ENCODE results near the gene KIAA1958. TPM values are rescaled to one million over a fixed set of nuclear protein-coding genes. Genes with fewer than 3 reads are reported as not detected.

KIAA1958 gene
- total and polyA plus RNA-seq, 10 donors, result 0.39 to 11.9 (median 6.3) TPM

DNA sequence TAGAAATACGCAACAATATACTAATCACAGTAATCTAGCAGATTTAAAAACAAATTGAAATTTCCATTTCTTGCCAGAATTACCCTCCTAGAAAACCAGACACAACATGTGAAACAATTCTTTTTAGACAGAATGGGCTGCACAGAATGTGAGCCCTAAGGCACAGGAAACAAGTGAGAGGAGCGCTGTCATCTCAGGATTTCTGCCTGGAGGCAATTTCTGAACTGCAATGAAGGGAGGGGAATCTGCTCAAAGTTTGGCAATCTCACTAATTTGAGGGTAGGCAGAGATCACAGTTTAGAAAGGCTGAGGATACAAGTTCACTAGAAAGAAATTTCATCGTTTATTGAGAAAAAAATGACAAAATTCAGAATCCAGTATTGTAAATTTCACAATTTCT lies 161.0 kb downstream of the KIAA1958 start:
- Histone ChIP-seq H3K4me1 (no peaks in the 10 kb centered on the region), H3K27ac (no peak overlapping the region), H3K36me3 (peaks cover 0 to 20% (median 0%) of the 10 kb centered on the region in 6 donors), H3K4me3 (no peak overlapping the region), H3K9me3 (peaks cover 0 to 45% (median 32%) of the 10 kb centered on the region in 8 donors), H3K27me3 (replicated peaks in 1 of 7) (no peaks in the 10 kb centered on the region)
- WGBS, 5 donors, result 94 to 97% (median 96%) methylated on average over 3 of the region's 3 CpGs
- intact Hi-C loops (cut with DNase I; ENCODE audit: low total_unique reads), result no loop called here
- no peak for DNase-seq
- TF ChIP-seq POLR2A (IDR thresholded peaks at IDR 0.05) (no peak), POLR2AphosphoS5 (IDR thresholded peaks at IDR 0.05) (no peak)
- TF ChIP-seq, protein P1, sequence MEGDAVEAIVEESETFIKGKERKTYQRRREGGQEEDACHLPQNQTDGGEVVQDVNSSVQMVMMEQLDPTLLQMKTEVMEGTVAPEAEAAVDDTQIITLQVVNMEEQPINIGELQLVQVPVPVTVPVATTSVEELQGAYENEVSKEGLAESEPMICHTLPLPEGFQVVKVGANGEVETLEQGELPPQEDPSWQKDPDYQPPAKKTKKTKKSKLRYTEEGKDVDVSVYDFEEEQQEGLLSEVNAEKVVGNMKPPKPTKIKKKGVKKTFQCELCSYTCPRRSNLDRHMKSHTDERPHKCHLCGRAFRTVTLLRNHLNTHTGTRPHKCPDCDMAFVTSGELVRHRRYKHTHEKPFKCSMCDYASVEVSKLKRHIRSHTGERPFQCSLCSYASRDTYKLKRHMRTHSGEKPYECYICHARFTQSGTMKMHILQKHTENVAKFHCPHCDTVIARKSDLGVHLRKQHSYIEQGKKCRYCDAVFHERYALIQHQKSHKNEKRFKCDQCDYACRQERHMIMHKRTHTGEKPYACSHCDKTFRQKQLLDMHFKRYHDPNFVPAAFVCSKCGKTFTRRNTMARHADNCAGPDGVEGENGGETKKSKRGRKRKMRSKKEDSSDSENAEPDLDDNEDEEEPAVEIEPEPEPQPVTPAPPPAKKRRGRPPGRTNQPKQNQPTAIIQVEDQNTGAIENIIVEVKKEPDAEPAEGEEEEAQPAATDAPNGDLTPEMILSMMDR (IDR thresholded peaks at IDR 0.05 in 8 of 11, conservative IDR thresholded peaks at IDR 0.05 in 3 of 11), result no peak

DNA sequence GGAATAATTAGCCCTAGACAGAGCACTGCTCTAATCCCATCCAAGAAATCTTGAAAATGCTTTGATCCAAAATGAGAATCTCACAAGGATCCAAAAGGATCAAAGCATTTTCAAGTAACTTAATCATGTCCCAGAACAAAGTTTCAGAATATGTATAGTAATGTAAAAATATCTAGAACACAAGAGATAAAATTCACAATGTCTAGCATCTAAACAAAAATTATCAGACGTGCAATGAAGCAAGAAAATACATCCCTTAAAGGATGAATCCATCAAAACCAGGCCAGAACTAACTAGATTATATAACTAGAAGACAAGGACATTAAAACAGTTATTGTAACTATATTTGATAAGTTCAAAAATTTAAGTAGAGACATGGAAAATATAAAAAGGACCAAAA lies 162.0 kb downstream of the KIAA1958 start:
- H3K4me3 ChIP-seq, result no peak overlapping the region
- peaks cover 0 to 45% (median 32%) of the 10 kb centered on the region in 8 donors for H3K9me3 ChIP-seq
- H3K36me3 ChIP-seq, result peaks cover 0 to 20% (median 0%) of the 10 kb centered on the region in 6 donors
- WGBS, 5 donors, result 85 to 95% (median 90%) methylated on average over 1 of the region's 1 CpG
- no peaks in the 10 kb centered on the region for H3K27me3 ChIP-seq (replicated peaks in 1 of 7)
- DNase-seq, result no peak
- intact Hi-C loops (cut with DNase I; ENCODE audit: low total_unique reads), result no loop called here
- no peak for TF ChIP-seq POLR2A (IDR thresholded peaks at IDR 0.05)
- no peak overlapping the region for H3K27ac ChIP-seq
- no peaks in the 10 kb centered on the region for H3K4me1 ChIP-seq

DNA sequence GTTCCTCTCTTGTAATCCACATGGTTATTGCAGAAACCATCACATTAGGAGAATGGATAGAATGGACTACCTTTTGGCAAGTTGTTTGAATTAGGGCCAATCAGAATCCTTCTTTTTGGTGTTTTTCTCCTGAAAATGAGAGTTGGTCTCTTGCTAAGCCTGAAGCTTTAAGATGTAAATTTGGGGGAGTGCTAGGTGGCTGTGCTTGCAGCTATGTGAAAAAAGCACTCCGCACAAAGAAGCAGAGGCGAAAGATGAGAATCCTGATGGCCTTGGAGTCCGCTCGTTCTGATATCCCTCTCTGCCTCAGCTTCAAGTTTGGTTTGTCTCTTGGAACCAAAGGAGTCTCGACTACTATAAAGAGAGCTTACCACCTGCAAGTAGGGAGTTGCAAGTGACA lies 167.7 kb downstream of the KIAA1958 start:
- Histone ChIP-seq H3K9me3 (peaks cover 0 to 16% (median 9%) of the 10 kb centered on the region in 8 donors), H3K27ac (no peak overlapping the region), H3K4me1 (no peaks in the 10 kb centered on the region), H3K36me3 (peaks cover 0 to 2% (median 0%) of the 10 kb centered on the region in 6 donors), H3K4me3 (no peak overlapping the region), H3K27me3 (replicated peaks in 1 of 7) (no peaks in the 10 kb centered on the region)
- 89 to 92% (median 90%) methylated on average over 5 of the region's 5 CpGs for WGBS, 5 donors
- TF ChIP-seq POLR2A (IDR thresholded peaks at IDR 0.05), result no peak
- TF ChIP-seq, protein P1 (IDR thresholded peaks at IDR 0.05 in 8 of 11, conservative IDR thresholded peaks at IDR 0.05 in 3 of 11), result no peak
- TF ChIP-seq POLR2AphosphoS5 (IDR thresholded peaks at IDR 0.05), result no peak
- intact Hi-C loops (cut with DNase I; ENCODE audit: low total_unique reads), result no loop called here
- no peak for DNase-seq

DNA sequence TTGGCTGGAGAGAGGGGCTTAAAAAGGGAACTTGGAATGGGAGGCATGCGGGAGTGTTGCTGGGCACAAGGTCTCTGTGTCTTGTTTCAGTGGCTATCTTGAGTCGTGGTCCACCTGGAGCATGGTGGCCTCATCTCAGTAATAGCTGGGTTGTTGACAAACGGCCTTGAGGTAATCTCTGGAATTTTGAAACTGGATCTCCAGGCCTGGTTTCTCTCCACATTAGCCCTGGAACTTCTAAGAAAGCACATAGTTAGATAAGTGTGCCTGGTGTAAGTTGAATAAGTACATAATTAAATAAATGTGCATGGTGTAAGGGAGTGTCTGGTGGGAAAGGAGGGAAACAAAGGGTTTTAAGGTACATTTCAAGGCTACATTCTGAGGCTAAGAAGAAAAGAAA lies 169.0 kb downstream of the KIAA1958 start:
- Histone ChIP-seq H3K4me1 (no peaks in the 10 kb centered on the region), H3K27me3 (replicated peaks in 1 of 7) (no peaks in the 10 kb centered on the region), H3K27ac (no peak overlapping the region), H3K9me3 (peaks cover 0 to 2% (median 0%) of the 10 kb centered on the region in 8 donors), H3K36me3 (peaks cover 0 to 7% (median 0%) of the 10 kb centered on the region in 6 donors), H3K4me3 (no peak overlapping the region)
- no peak for TF ChIP-seq POLR2AphosphoS5 (IDR thresholded peaks at IDR 0.05)
- TF ChIP-seq, protein P1 (IDR thresholded peaks at IDR 0.05 in 8 of 11, conservative IDR thresholded peaks at IDR 0.05 in 3 of 11), result no peak
- no peak for TF ChIP-seq POLR2A (IDR thresholded peaks at IDR 0.05)
- WGBS, 5 donors, result 74 to 94% (median 86%) methylated on average over 3 of the region's 3 CpGs
- DNase-seq, result no peak
- intact Hi-C loops (cut with DNase I; ENCODE audit: low total_unique reads), result no loop called here

DNA sequence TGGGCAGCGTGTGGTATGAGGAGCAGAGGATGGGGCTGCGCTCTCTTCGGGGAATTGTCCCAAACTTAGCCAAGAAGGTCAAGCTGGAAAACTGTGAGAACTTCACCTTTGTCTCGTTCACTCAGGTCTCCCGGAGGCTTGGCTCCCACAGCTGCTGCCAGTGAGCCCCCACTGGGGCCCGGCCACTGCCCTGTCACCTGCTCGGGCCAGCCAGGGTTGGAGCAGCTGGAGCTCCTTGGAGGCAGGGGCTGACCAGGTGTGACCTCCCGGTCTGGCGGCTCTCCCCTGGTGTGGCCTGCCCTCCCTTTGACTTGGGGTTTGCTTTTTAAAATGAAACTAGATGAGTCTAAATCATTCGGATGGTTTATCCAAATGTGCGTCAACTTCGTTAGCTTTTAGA lies 173.3 kb downstream of the KIAA1958 start:
- DNase-seq, result no peak
- Histone ChIP-seq H3K27ac (no peak overlapping the region), H3K4me1 (no peaks in the 10 kb centered on the region), H3K27me3 (replicated peaks in 1 of 7) (no peaks in the 10 kb centered on the region), H3K4me3 (no peak overlapping the region), H3K9me3 (no peaks in the 10 kb centered on the region), H3K36me3 (peaks cover 0 to 7% (median 0%) of the 10 kb centered on the region in 6 donors)
- TF ChIP-seq, protein P1 (IDR thresholded peaks at IDR 0.05 in 8 of 11, conservative IDR thresholded peaks at IDR 0.05 in 3 of 11), result no peak
- WGBS, 5 donors, result 96 to 97% (median 96%) methylated on average over 10 to 12 of the region's 12 CpGs
- intact Hi-C loops (cut with DNase I; ENCODE audit: low total_unique reads), result no loop called here
